CD4-positive, alpha-beta T cell (primary cell): ENCODE data around the gene NDUFAF3. TPM values are rescaled to one million over a fixed set of nuclear protein-coding genes. Genes with fewer than 3 reads are reported as not detected.

Experiments
- ATAC-seq: fragments of 200-7000 bp; cut with Tn5 transposase; one replicate; pipeline ENCODE4 v1.10.0; 2022; ENCODE audit warnings: mild to moderate bottlenecking; ENCODE audit not compliant: poor library complexity
- CTCF ChIA-PET: fragments of 350-600 bp; sonication (Branson Sonifier 250); formaldehyde crosslinking; loops from one replicate; lab custom pipeline; 2021; ENCODE audit warnings: antibody characterized with exemption, inconsistent platforms; lab: Charles Lee
- POLR2A ChIA-PET: fragments of 350-600 bp; sonication (Branson Sonifier 250); formaldehyde crosslinking; loops from one replicate; lab custom pipeline; 2021; ENCODE audit warnings: antibody characterized with exemption, inconsistent platforms; lab: Charles Lee
- DNase-seq, 14 experiments: peaks; one replicate each; pipeline ENCODE4 v3.0.0-alpha.2; 2013 to 2020; ENCODE audit warnings: mixed read lengths in 2 of 14
- H3K27ac ChIP-seq, 2 donors: one replicate each; pipeline versions ENCODE4 v1.5.1 to v1.7.0; 2013; ENCODE audit warnings: low read length in 2 of 2, low read depth in 1 of 2, mild to moderate bottlenecking in 1 of 2
- H3K27me3 ChIP-seq, 2 experiments: 1 replicate in 1 of 2; 2 replicates in 1 of 2; pipeline versions ENCODE4 v1.6.1 to v1.7.0; 2013; ENCODE audit warnings: low read length in 2 of 2, control low read depth in 1 of 2, mild to moderate bottlenecking in 1 of 2, moderate library complexity in 1 of 2; ENCODE audit not compliant: insufficient read depth in 2 of 2, control insufficient read depth in 1 of 2
- H3K36me3 ChIP-seq: one replicate; pipeline ENCODE4 v1.6.1; 2013; ENCODE audit warnings: low read length, control low read depth; ENCODE audit not compliant: insufficient read depth
- H3K4me1 ChIP-seq: one replicate; pipeline ENCODE4 v1.6.1; 2013; ENCODE audit warnings: low read length, control low read depth; ENCODE audit not compliant: insufficient read depth
- H3K4me3 ChIP-seq: one replicate; pipeline ENCODE4 v1.5.1; 2013; ENCODE audit warnings: mild to moderate bottlenecking, low read length, moderate library complexity
- H3K9me3 ChIP-seq, 2 experiments: 1 replicate in 1 of 2; 2 replicates in 1 of 2; pipeline versions ENCODE4 v1.6.1 to v1.7.0; 2013; ENCODE audit warnings: low read length in 2 of 2, mild to moderate bottlenecking in 2 of 2, control low read depth in 1 of 2, moderate library complexity in 1 of 2; ENCODE audit not compliant: control insufficient read depth in 1 of 2, insufficient read depth in 1 of 2
- H3K27ac Mint-ChIP-seq: one replicate; pipeline ENCODE4 v1.8.0; 2020; ENCODE audit warnings: mixed read lengths
- H3K27me3 Mint-ChIP-seq: one replicate; pipeline ENCODE4 v1.8.0; 2021; ENCODE audit warnings: mixed read lengths
- H3K36me3 Mint-ChIP-seq: one replicate; pipeline ENCODE4 v1.8.0; 2021; ENCODE audit warnings: low read depth, mixed read lengths
- H3K4me1 Mint-ChIP-seq: one replicate; pipeline ENCODE4 v1.8.0; 2021; ENCODE audit warnings: low read depth, mixed read lengths
- H3K4me3 Mint-ChIP-seq: one replicate; pipeline ENCODE4 v1.8.0; 2020; ENCODE audit warnings: mild to moderate bottlenecking, mixed read lengths
- H3K9me3 Mint-ChIP-seq: one replicate; pipeline ENCODE4 v1.8.0; 2020; ENCODE audit warnings: mixed read lengths
- intact Hi-C, 2 experiments: fragments of 100-400 bp; cut with DNase I in 1 of 2; cut with micrococcal nuclease in 1 of 2; formaldehyde crosslinking; loops; one replicate each; pipeline versions ENCODE4 v1.15.1 to v1.9.0; 2023 to 2025; cut with DNase I, micrococcal nuclease
- total RNA-seq, 174 experiments: library from RNA in 2 of 174; stranded (reverse) in 2 of 174; gene quantifications; one replicate each; pipeline ENCODE4 v1.2.3 and lab custom pipeline; 2021 to 2026
- TF ChIP-seq, protein P1 (sequence below): fragments of 200-600 bp; IDR thresholded peaks from one replicate; pipeline ENCODE4 v1.8.0; 2022; ENCODE audit warnings: antibody characterized with exemption, mild to moderate bottlenecking

NDUFAF3 gene
- total RNA-seq, 2 experiments from 2014 or later: 52.7 to 53.2 TPM

DNA sequence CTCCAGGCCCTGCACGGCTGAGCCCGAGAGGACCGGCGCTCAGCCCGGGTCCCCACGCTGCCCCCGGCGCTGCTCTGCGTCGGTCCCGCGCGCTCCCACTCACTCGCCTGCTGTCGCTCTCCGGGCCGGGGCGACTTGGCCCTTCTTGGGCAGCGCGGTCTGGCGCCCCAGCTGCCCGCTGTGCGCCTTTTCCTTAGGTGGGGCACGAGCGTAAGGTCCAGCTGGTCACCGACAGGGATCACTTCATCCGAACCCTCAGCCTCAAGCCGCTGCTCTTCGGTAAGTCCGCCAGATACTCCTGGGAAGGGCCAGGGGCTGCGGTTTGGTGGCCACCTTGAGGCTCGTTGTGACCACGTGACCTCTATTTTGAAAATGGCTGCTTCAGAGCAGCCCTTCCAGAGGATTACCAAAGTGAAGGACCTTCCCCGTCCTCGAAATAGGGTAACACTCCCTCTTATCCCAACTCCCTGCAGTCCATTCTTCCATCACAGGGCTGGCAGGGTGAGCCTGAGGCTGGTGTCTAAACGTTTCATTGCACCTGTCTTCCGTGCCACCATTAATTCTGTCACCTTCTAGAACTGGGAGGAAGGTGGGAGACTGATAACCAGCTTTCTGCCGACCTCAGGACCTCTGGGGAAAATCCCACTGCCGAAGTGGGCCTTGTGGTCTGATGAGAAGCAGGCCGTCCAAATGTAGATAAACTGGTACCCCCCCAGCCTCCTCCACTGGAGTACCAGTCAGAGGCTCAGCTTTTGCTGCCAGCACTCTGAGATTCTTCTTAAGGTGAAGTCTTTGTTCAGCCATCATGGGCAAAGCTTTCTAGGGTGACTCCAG, 31.1 kb upstream of the NDUFAF3 start:
- intact Hi-C loops: loop anchor here in 1 of 2 experiments (2.0 kb wide), 1 partner anchor 16 kb away; the partner anchor contains the start of gene WDR6
- Mint-ChIP-seq H3K27ac (peak overlapping the region; percentile 94), H3K9me3 (no peaks in the 10 kb centered on the region), H3K27me3 (no peaks in the 10 kb centered on the region), H3K4me1 (peaks cover 40% of the 10 kb centered on the region), H3K4me3 (peak overlapping the region; percentile 96), H3K36me3 (peaks cover 29% of the 10 kb centered on the region)
- Histone ChIP-seq H3K36me3 (peaks cover 11% of the 10 kb centered on the region), H3K9me3 (no peaks in the 10 kb centered on the region), H3K27ac (peak overlapping the region; percentile 52 to 71), H3K27me3 (no peaks in the 10 kb centered on the region), H3K4me3 (peak overlapping the region; percentile 81), H3K4me1 (peaks cover 48% of the 10 kb centered on the region)
- POLR2A ChIA-PET: interaction anchor here (0.8 to 7.2 kb wide), 9 partner anchors 17 to 349 kb away, joined by 3 to 146 read pairs (median 11); partner anchors contain the start of genes DALRD3, IMPDH2, NDUFAF3 and QRICH1
- ATAC-seq (peak; percentile 9), DNase-seq (peak in 5 of 14 experiments; percentile 13 to 66 (median 41))
- TF ChIP-seq, protein P1, sequence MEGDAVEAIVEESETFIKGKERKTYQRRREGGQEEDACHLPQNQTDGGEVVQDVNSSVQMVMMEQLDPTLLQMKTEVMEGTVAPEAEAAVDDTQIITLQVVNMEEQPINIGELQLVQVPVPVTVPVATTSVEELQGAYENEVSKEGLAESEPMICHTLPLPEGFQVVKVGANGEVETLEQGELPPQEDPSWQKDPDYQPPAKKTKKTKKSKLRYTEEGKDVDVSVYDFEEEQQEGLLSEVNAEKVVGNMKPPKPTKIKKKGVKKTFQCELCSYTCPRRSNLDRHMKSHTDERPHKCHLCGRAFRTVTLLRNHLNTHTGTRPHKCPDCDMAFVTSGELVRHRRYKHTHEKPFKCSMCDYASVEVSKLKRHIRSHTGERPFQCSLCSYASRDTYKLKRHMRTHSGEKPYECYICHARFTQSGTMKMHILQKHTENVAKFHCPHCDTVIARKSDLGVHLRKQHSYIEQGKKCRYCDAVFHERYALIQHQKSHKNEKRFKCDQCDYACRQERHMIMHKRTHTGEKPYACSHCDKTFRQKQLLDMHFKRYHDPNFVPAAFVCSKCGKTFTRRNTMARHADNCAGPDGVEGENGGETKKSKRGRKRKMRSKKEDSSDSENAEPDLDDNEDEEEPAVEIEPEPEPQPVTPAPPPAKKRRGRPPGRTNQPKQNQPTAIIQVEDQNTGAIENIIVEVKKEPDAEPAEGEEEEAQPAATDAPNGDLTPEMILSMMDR: no peak
- CTCF ChIA-PET: interaction anchor here (2.3 to 6.6 kb wide), 3 partner anchors 16 to 38 kb away, joined by 14 to 100 read pairs (median 16); partner anchors contain the start of genes IMPDH2, NDUFAF3 and WDR6

DNA sequence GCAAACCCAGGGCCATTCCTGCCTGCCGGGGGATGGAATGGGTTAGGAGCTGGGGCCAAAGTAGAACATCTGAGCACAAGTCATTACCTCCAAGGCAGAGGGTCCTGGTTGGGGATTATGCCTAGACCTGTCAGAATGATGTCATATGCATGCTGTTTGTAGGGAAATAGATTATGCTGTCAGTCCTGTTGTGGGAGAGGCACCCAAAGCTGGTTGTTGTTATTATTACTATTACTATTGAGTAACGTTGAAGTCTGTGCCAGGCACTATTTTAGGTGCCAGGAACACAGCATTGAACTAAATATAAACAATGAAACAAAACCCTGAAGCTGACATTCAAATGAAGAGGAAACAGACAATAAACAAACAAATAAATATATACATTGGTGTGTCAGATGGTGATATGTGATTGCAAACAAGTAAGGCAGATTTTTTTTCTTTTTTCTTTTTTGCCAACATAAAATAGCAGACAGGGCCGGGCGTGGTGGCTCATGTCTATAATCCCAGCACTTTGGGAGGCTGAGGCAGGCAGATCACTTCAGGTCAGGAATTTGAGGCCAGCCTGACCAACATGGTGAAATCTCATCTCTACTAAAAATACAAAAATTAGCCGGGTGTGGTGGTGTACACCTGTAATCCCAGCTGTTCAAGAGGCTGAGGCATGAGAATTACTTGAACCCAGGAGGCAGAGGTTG, 29.9 kb upstream of the NDUFAF3 start:
- CTCF ChIA-PET: interaction anchor here (2.3 to 6.6 kb wide), 2 partner anchors 15 to 30 kb away, joined by 14 to 100 read pairs; partner anchors contain the start of genes NDUFAF3 and WDR6
- Mint-ChIP-seq H3K4me1 (peaks cover 40% of the 10 kb centered on the region), H3K9me3 (no peaks in the 10 kb centered on the region), H3K36me3 (peaks cover 29% of the 10 kb centered on the region), H3K27me3 (no peaks in the 10 kb centered on the region), H3K4me3 (peak overlapping the region; percentile 85), H3K27ac (peak overlapping the region; percentile 94)
- Histone ChIP-seq H3K27ac (peak overlapping the region; percentile 52 to 71), H3K4me1 (peaks cover 48% of the 10 kb centered on the region), H3K9me3 (no peaks in the 10 kb centered on the region), H3K36me3 (peaks cover 11% of the 10 kb centered on the region), H3K4me3 (peak overlapping the region; percentile 81), H3K27me3 (no peaks in the 10 kb centered on the region)
- ATAC-seq: no peak
- no peak for DNase-seq
- POLR2A ChIA-PET: interaction anchor here (1.0 to 7.2 kb wide), 7 partner anchors 16 to 348 kb away, joined by 3 to 146 read pairs (median 43); partner anchors contain the start of genes DALRD3, IMPDH2, NDUFAF3 and QRICH1
- intact Hi-C loops: loop anchor here in 1 of 2 experiments (2.0 kb wide), 1 partner anchor 15 kb away; the partner anchor contains the start of gene WDR6
- TF ChIP-seq, protein P1: no peak

DNA sequence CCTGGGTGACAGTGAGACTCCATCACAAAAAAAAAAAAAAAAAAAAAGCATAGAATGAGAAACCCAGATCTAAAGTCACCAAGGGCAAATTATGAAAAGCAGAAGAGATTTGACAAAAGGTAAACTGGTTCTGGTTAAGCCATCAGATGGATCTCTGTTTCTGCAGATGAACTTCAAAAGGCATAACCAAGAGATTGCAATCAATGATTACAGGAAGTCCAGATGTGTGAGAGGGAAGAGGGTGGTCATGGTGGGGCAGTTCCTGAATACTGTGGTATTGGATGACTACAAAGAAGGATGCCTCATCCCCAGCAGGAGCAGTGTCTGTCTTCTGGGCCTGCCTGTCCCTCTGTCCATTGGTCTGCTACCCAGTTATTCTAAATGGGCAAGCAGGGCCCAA, 28.1 kb upstream of the NDUFAF3 start:
- Histone ChIP-seq H3K27ac (no peak overlapping the region), H3K27me3 (no peaks in the 10 kb centered on the region), H3K4me1 (peaks cover 37% of the 10 kb centered on the region), H3K4me3 (no peak overlapping the region), H3K9me3 (no peaks in the 10 kb centered on the region), H3K36me3 (peaks cover 11% of the 10 kb centered on the region)
- ChIA-PET POLR2A (interaction anchor here (2.6 kb wide), 1 partner anchor 14 kb away, joined by 13 read pairs; the partner anchor contains the start of gene WDR6), CTCF (no interaction called here)
- Mint-ChIP-seq H3K4me3 (no peak overlapping the region), H3K27ac (no peak overlapping the region), H3K36me3 (peaks cover 24% of the 10 kb centered on the region), H3K27me3 (no peaks in the 10 kb centered on the region), H3K9me3 (no peaks in the 10 kb centered on the region), H3K4me1 (peaks cover 33% of the 10 kb centered on the region)
- intact Hi-C loops: no loop called here
- ATAC-seq (no peak), DNase-seq (no peak)
- TF ChIP-seq, protein P1: no peak
